H1 (cell line): ENCODE results near the gene FAT2. TPM values are rescaled to one million over a fixed set of nuclear protein-coding genes. Genes with fewer than 3 reads are reported as not detected.
A peak's percentile ranks its signal among the peaks of the same experiment; 100 is the strongest.

ENCODE experiments used
- CTCF ChIA-PET: fragments of 300-600 bp; sonication (Branson Sonifier 250); formaldehyde crosslinking; loops from one replicate; lab custom pipeline; 2021; ENCODE audit not compliant: partially characterized antibody; lab: Charles Lee
- POLR2A ChIA-PET: fragments of 300-600 bp; sonication (Branson Sonifier 250); formaldehyde crosslinking; loops from one replicate; lab custom pipeline; 2021; ENCODE audit warnings: inconsistent platforms; ENCODE audit not compliant: partially characterized antibody; lab: Charles Lee
- DNase-seq, 2 experiments: peaks; one replicate each; pipeline versions ENCODE4 v3.0.0 to v3.0.0-alpha.2; 2010 to 2022; ENCODE audit warnings: low spot score in 2 of 2, low read depth in 1 of 2, mixed read lengths in 1 of 2
- FAIRE-seq: peaks from 2 replicates; lab custom pipeline; 2011; peaks lifted over from hg19 to GRCh38; lab: Jason Lieb, UNC
- H2AFZ ChIP-seq: 2 replicates; pipeline ENCODE4 v1.8.1; 2012; ENCODE audit warnings: low read length, inconsistent platforms
- H2AK5ac ChIP-seq: 2 replicates; pipeline ENCODE4 v1.6.1; 2013; ENCODE audit warnings: low read depth, low read length
- H2BK120ac ChIP-seq: replicated peaks from 2 replicates; pipeline ENCODE3; 2013; ENCODE audit warnings: low read depth, low read length, inconsistent platforms
- H2BK12ac ChIP-seq: 2 replicates; pipeline ENCODE4 v1.6.1; 2013; ENCODE audit warnings: low read depth, low read length
- H2BK15ac ChIP-seq: 2 replicates; pipeline ENCODE4 v1.6.1; 2013; ENCODE audit warnings: low read length
- H2BK20ac ChIP-seq: 2 replicates; pipeline ENCODE4 v1.6.1; 2013; ENCODE audit warnings: low read length
- H2BK5ac ChIP-seq: 2 replicates; pipeline ENCODE4 v1.6.1; 2013; ENCODE audit warnings: low read depth, low read length
- H3K14ac ChIP-seq: 2 replicates; pipeline ENCODE4 v1.6.1; 2013; ENCODE audit warnings: inconsistent platforms; ENCODE audit not compliant: insufficient read length
- H3K18ac ChIP-seq: 2 replicates; pipeline ENCODE4 v1.6.1; 2013; ENCODE audit warnings: low read length; ENCODE audit errors: extremely low read depth
- H3K23ac ChIP-seq: 2 replicates; pipeline ENCODE4 v1.6.1; 2013; ENCODE audit warnings: inconsistent platforms; ENCODE audit not compliant: insufficient read length
- H3K23me2 ChIP-seq: 2 replicates; pipeline ENCODE4 v1.6.1; 2013; ENCODE audit warnings: low read depth, low read length
- H3K27ac ChIP-seq: 2 replicates; pipeline ENCODE4 v1.6.1; 2011; ENCODE audit warnings: low read depth, low read length, inconsistent platforms
- H3K27me3 ChIP-seq, 4 experiments: replicated peaks in 1 of 4; 1 replicate in 1 of 4; 2 replicates in 3 of 4; pipeline versions ENCODE4 v1.6.1 to v1.8.1; 2011 to 2013; ENCODE audit warnings: low read length in 3 of 4, mild to moderate bottlenecking in 3 of 4, inconsistent platforms in 2 of 4, mixed read lengths in 2 of 4, moderate library complexity in 1 of 4; ENCODE audit not compliant: control insufficient read depth in 3 of 4, insufficient read depth in 3 of 4; ENCODE audit errors: extremely low read depth in 1 of 4
- H3K36me3 ChIP-seq, 4 experiments: 2 replicates each; pipeline versions ENCODE4 v1.6.1 to v1.8.1; 2011 to 2013; ENCODE audit warnings: mild to moderate bottlenecking in 4 of 4, low read length in 3 of 4, moderate library complexity in 2 of 4, control low read depth in 1 of 4, inconsistent platforms in 1 of 4; ENCODE audit not compliant: insufficient read depth in 4 of 4, control insufficient read depth in 2 of 4
- H3K4ac ChIP-seq: replicated peaks from 2 replicates; pipeline ENCODE3; 2013; ENCODE audit warnings: low read length, low read depth, mixed read lengths, inconsistent platforms; ENCODE audit not compliant: insufficient read length
- H3K4me1 ChIP-seq, 4 experiments: replicated peaks in 1 of 4; 1 replicate in 1 of 4; 2 replicates in 3 of 4; pipeline versions ENCODE4 v1.6.1 to v1.8.1; 2011 to 2013; ENCODE audit warnings: low read length in 3 of 4, inconsistent platforms in 2 of 4, mixed read lengths in 1 of 4; ENCODE audit not compliant: insufficient read depth in 4 of 4, control insufficient read depth in 3 of 4
- H3K4me2 ChIP-seq, 2 experiments: 2 replicates each; pipeline versions ENCODE4 v1.6.1 to v1.8.1; 2011 to 2013; ENCODE audit warnings: low read depth in 2 of 2, low read length in 2 of 2, control low read depth in 1 of 2, inconsistent platforms in 1 of 2, mild to moderate bottlenecking in 1 of 2; ENCODE audit not compliant: insufficient read depth in 1 of 2
- H3K4me3 ChIP-seq, 4 experiments: fragments of 200-600, 300-600 bp in 1 of 4; sonication (generic), shearing (Covaris generic), sonication (Bioruptor Twin) in 1 of 4; 2 replicates each; pipeline versions ENCODE4 v1.5.1 to v1.8.1; 2011 to 2016; ENCODE audit warnings: low read length in 4 of 4, low read depth in 3 of 4, control low read depth in 2 of 4, inconsistent platforms in 2 of 4, mild to moderate bottlenecking in 2 of 4, mixed read lengths in 1 of 4, moderate library complexity in 1 of 4; ENCODE audit not compliant: insufficient read depth in 2 of 4; ENCODE audit errors: extremely low read depth in 1 of 4
- H3K56ac ChIP-seq: replicated peaks from 2 replicates; pipeline ENCODE3; 2013; ENCODE audit warnings: low read depth, mild to moderate bottlenecking, mixed read lengths, low read length, inconsistent platforms; ENCODE audit not compliant: insufficient read length
- H3K79me1 ChIP-seq: 2 replicates; pipeline ENCODE4 v1.6.1; 2013; ENCODE audit warnings: low read depth, low read length, control low read depth
- H3K79me2 ChIP-seq, 2 experiments: 2 replicates each; pipeline versions ENCODE4 v1.6.1 to v1.8.1; 2012 to 2013; ENCODE audit warnings: low read length in 2 of 2, mild to moderate bottlenecking in 2 of 2, inconsistent platforms in 1 of 2; ENCODE audit not compliant: insufficient read depth in 2 of 2, control insufficient read depth in 1 of 2
- H3K9ac ChIP-seq, 4 experiments: replicated peaks in 1 of 4; 1 replicate in 1 of 4; 2 replicates in 3 of 4; pipeline versions ENCODE4 v1.6.1 to v1.8.1; 2011 to 2013; ENCODE audit warnings: low read depth in 3 of 4, low read length in 3 of 4, control low read depth in 2 of 4, mild to moderate bottlenecking in 2 of 4, moderate library complexity in 2 of 4, inconsistent platforms in 1 of 4; ENCODE audit errors: extremely low read depth in 1 of 4
- H3K9me3 ChIP-seq, 2 experiments: 2 replicates each; pipeline versions ENCODE4 v1.6.1 to v1.8.1; 2012 to 2013; ENCODE audit warnings: mild to moderate bottlenecking in 2 of 2, moderate library complexity in 2 of 2, control low read depth in 1 of 2, inconsistent platforms in 1 of 2, low read depth in 1 of 2, low read length in 1 of 2, mixed read lengths in 1 of 2; ENCODE audit not compliant: insufficient read depth in 2 of 2
- H4K20me1 ChIP-seq, 2 experiments: replicated peaks in 1 of 2; 2 replicates each; pipeline versions ENCODE3 to v1.8.1; 2011 to 2013; ENCODE audit warnings: inconsistent platforms in 2 of 2, low read length in 2 of 2, mild to moderate bottlenecking in 1 of 2; ENCODE audit not compliant: insufficient read depth in 2 of 2, control insufficient read depth in 1 of 2
- H4K5ac ChIP-seq: 2 replicates; pipeline ENCODE4 v1.6.1; 2013; ENCODE audit warnings: low read length, low read depth, mixed read lengths, inconsistent platforms; ENCODE audit not compliant: insufficient read length
- H4K8ac ChIP-seq: 2 replicates; pipeline ENCODE4 v1.8.0; 2013; ENCODE audit warnings: mild to moderate bottlenecking, moderate library complexity, low read length, inconsistent platforms; ENCODE audit not compliant: insufficient read depth; ENCODE audit errors: extremely low read depth
- H4K91ac ChIP-seq: replicated peaks from 2 replicates; pipeline ENCODE3; 2013; ENCODE audit warnings: low read length, mixed read lengths, inconsistent platforms; ENCODE audit not compliant: insufficient read length
- ATF3 ChIP-seq: IDR thresholded peaks from 2 replicates; pipeline ENCODE4 v1.6.1; 2011; ENCODE audit warnings: low read depth, mild to moderate bottlenecking, low read length; ENCODE audit not compliant: insufficient read depth
- BCL11A ChIP-seq, 2 experiments: IDR thresholded peaks; one replicate each; pipeline ENCODE4 v1.6.1; 2011; ENCODE audit warnings: low read depth in 2 of 2, low read length in 2 of 2, mild to moderate bottlenecking in 2 of 2
- CHD2 ChIP-seq: IDR thresholded peaks from 2 replicates; pipeline ENCODE4 v1.6.1; 2012; ENCODE audit warnings: low read length, improper control_type of control experiment
- CREB1 ChIP-seq: IDR thresholded peaks from 2 replicates; pipeline ENCODE4 v1.6.1; 2012; ENCODE audit warnings: inconsistent platforms
- EZH2 ChIP-seq: fragments of 200-600 bp; sonication (generic); IDR thresholded peaks from 2 replicates; pipeline ENCODE4 v1.7.1; 2012; ENCODE audit warnings: low read depth, mild to moderate bottlenecking, moderate library complexity, low read length, inconsistent platforms; ENCODE audit not compliant: severe bottlenecking
- HDAC6 ChIP-seq: IDR thresholded peaks from one replicate; pipeline ENCODE4 v1.7.1; 2012; ENCODE audit warnings: low read depth, mild to moderate bottlenecking, inconsistent platforms, low read length, moderate library complexity
- RAD21 ChIP-seq, 2 experiments: IDR thresholded peaks in 1 of 2; conservative IDR thresholded peaks in 1 of 2; 2 replicates each; pipeline ENCODE4 v1.6.1; 2011; ENCODE audit warnings: low read depth in 2 of 2, low read length in 2 of 2, improper control_type of control experiment in 1 of 2, inconsistent platforms in 1 of 2, mild to moderate bottlenecking in 1 of 2, moderate library complexity in 1 of 2
- SIN3A ChIP-seq, 2 experiments: IDR thresholded peaks in 1 of 2; conservative IDR thresholded peaks in 1 of 2; 2 replicates each; pipeline ENCODE4 v1.6.1; 2011 to 2012; ENCODE audit warnings: low read length in 2 of 2, improper control_type of control experiment in 1 of 2, low read depth in 1 of 2, mild to moderate bottlenecking in 1 of 2
- TBP ChIP-seq: IDR thresholded peaks from 2 replicates; pipeline ENCODE4 v1.6.1; 2011; ENCODE audit warnings: low read depth, low read length, improper control_type of control experiment
- USF2 ChIP-seq: IDR thresholded peaks from 2 replicates; pipeline ENCODE4 v1.6.1; 2011; ENCODE audit warnings: low read length, improper control_type of control experiment
- ZNF274 ChIP-seq: IDR thresholded peaks from 2 replicates; pipeline ENCODE4 v1.7.0; 2012; ENCODE audit warnings: low read length, borderline replicate concordance; ENCODE audit errors: extremely low read depth
- WGBS, 2 experiments: shearing (Covaris generic) in 1 of 2; methylation state at CpG; one replicate each; pipeline versions ENCODE4 v1.1.6 to v1.1.7; 2013 to 2015; ENCODE audit warnings: low lambda C conversion rate in 2 of 2, mixed read lengths in 2 of 2, inconsistent platforms in 1 of 2, low coverage in 1 of 2, missing lambda C conversion rate in 1 of 2; ENCODE audit not compliant: insufficient replicate concordance in 2 of 2, insufficient coverage in 1 of 2, insufficient read length in 1 of 2; ENCODE audit errors: extremely low coverage in 1 of 2, missing lambda C conversion rate in 1 of 2; 5-methylcytosine and 5-hydroxymethylcytosine counted together
- polyA plus RNA-seq, 7 experiments: library from polyadenylated mRNA; depleted of rRNA in 3 of 7; stranded (reverse) in 5 of 7; unstranded in 2 of 7; fragments of >200 nt in 5 of 7; fragments of 200-250 nt in 2 of 7; gene quantifications; 1 replicate in 5 of 7; 2 replicates in 1 of 7; 4 replicates in 1 of 7; pipeline versions ENCODE4 v1.2.1 to v1.2.3, GENCODE V29; 2011 to 2013; ENCODE audit warnings: missing spikeins in 2 of 7, mixed read lengths in 2 of 7
- total RNA-seq: library from RNA; stranded (reverse); fragmentation: NEBNext Ultra II Directional; extraction: Animal tissue kit (Norgen Biotek cat#: 25700); gene quantifications from 2 replicates; pipeline ENCODE4 v1.2.1, GENCODE V29; 2021

FAT2 gene
- total and polyA plus RNA-seq, 2 of the 8 experiments (the other 6 are each of a cell fraction or from before 2014, with no cell fraction given): 0.12 to 0.30 TPM

GRCh38 chr5:151598984-151599383 lies 7.9 kb upstream of the FAT2 start:
- ChIA-PET POLR2A (no interaction called here), CTCF (interaction anchor here (1.1 to 1.8 kb wide), 5 partner anchors 11 to 151 kb away, joined by 3 to 10 read pairs (median 4); partner anchors contain the start of gene SLC36A1)
- H3K4me1 ChIP-seq: peaks cover 2 to 16% (median 9%) of the 10 kb centered on the region in 4 experiments; a peak in 5 of 7 replicates
- no peaks in the 10 kb centered on the region for H4K20me1 ChIP-seq
- H2BK15ac ChIP-seq: 0 out of 2 replicates have a peak overlapping the region, but pooled peaks have one; percentile 74
- H2AFZ ChIP-seq: no peak overlapping the region
- no peaks in the 10 kb centered on the region for H3K36me3 ChIP-seq
- H3K79me1 ChIP-seq: no peaks in the 10 kb centered on the region
- no peak overlapping the region for H3K4ac ChIP-seq
- WGBS, 2 experiments: 70% methylated on average over 2 of the region's 2 CpGs; no CpG with 5 or more reads in 1 of the 2 experiments
- no peak overlapping the region for H2BK5ac ChIP-seq
- no peaks in the 10 kb centered on the region; the same call in 1 of the 2 replicates for H3K23me2 ChIP-seq
- H3K56ac ChIP-seq: no peak overlapping the region
- H3K9ac ChIP-seq: no peak overlapping the region
- H4K91ac ChIP-seq: no peak overlapping the region
- no peak overlapping the region for H4K8ac ChIP-seq
- no peak overlapping the region for H2AK5ac ChIP-seq
- 0 out of 2 replicates have a peak overlapping the region, but pooled peaks have one; percentile 61 for H2BK12ac ChIP-seq
- H3K27ac ChIP-seq: no peak overlapping the region
- no peak overlapping the region for H3K4me3 ChIP-seq
- H3K4me2 ChIP-seq: no peak overlapping the region
- no peaks in the 10 kb centered on the region for H3K9me3 ChIP-seq
- no peak overlapping the region for H3K23ac ChIP-seq
- H2BK120ac ChIP-seq: no peak overlapping the region
- H3K27me3 ChIP-seq: no peaks in the 10 kb centered on the region
- H2BK20ac ChIP-seq: no peak overlapping the region
- no peak overlapping the region for H3K18ac ChIP-seq
- DNase-seq (no peak), FAIRE-seq (no peak)
- H4K5ac ChIP-seq: no peak overlapping the region
- no peak overlapping the region for H3K14ac ChIP-seq
- H3K79me2 ChIP-seq: no peaks in the 10 kb centered on the region
- TF ChIP-seq ZNF274 (no peak), SIN3A (conservative IDR thresholded peaks at IDR 0.05 in 1 of 2, IDR thresholded peaks at IDR 0.05 in 1 of 2; ENCODE audit: low read depth in 1 of 2, low read length in 2 of 2) (no peak), USF2 (no peak), ATF3 (no peak), BCL11A (IDR thresholded peaks at IDR 0.05; ENCODE audit: low read depth in 2 of 2, low read length in 2 of 2) (no peak), HDAC6 (no peak), TBP (no peak), RAD21 (IDR thresholded peaks at IDR 0.05 in 1 of 2, conservative IDR thresholded peaks at IDR 0.05 in 1 of 2; ENCODE audit: low read depth in 2 of 2, low read length in 2 of 2) (no peak), EZH2 (no peak), CREB1 (no peak), CHD2 (no peak)
